ENCODE results near the gene SBF2. TPM values are rescaled to one million over a fixed set of nuclear protein-coding genes. Genes with fewer than 3 reads are reported as not detected.

The SBF2 gene
- total RNA-seq, 5 donors from 2014 or later (not counting 1 experiment from before 2014, with no cell fraction given), result 9.5 to 23.5 (median 13.0) TPM

DNA sequence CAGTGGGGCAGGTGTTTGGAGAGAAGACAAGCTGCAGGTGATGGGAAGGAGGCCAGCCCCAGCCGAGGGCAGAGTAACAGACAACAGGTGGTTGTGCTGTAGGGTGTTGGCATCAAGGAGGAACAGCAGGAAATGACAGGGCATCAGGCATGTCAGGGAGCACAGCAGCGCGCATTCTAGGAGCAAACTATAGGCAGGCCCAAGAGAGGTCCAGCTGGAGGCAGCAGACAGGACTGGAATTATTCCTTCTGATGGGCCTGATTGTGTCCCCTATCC lies 24.4 kb upstream of the SBF2 start:
- DNase-seq (no peak), ATAC-seq (replicated peaks in 1 of 4) (no peak)
- H3K4me1 ChIP-seq (ENCODE audit: control insufficient read depth in 1 of 2, extremely low read depth in 1 of 2, insufficient read depth in 2 of 2, low read length in 2 of 2), result peaks cover 0 to 2% of the 10 kb centered on the region in 2 experiments
- H3K4me1 Mint-ChIP-seq, result peaks cover 0 to 11% (median 5%) of the 10 kb centered on the region in 3 donors
- no peak overlapping the region for H3K4me3 Mint-ChIP-seq
- H3K36me3 Mint-ChIP-seq, result no peaks in the 10 kb centered on the region
- peaks cover 0 to 11% of the 10 kb centered on the region in 2 experiments for H3K27me3 ChIP-seq (replicated peaks in 1 of 2; ENCODE audit: control insufficient read depth in 2 of 2, extremely low read depth in 1 of 2, insufficient read depth in 2 of 2, low read length in 1 of 2)
- peak overlapping the region in 1 of 2 donors; percentile 6 for H3K27ac Mint-ChIP-seq
- H3K9me3 Mint-ChIP-seq, result no peaks in the 10 kb centered on the region
- POLR2A ChIA-PET, result no interaction called here
- no peaks in the 10 kb centered on the region for H3K9me3 ChIP-seq
- no peak overlapping the region for H3K27ac ChIP-seq (ENCODE audit: low read length)
- WGBS (ENCODE audit: insufficient coverage), result 78% methylated on average over 1 of the region's 3 CpGs
- H3K36me3 ChIP-seq (ENCODE audit: control insufficient read depth in 2 of 2, extremely low read depth in 1 of 2, insufficient read depth in 1 of 2, low read length in 1 of 2), result no peaks in the 10 kb centered on the region
- H3K4me3 ChIP-seq (ENCODE audit: control insufficient read depth in 1 of 2, extremely low read depth in 1 of 2, low read length in 1 of 2), result no peak overlapping the region
- H3K27me3 Mint-ChIP-seq, result peaks cover 10 to 16% of the 10 kb centered on the region in 2 donors
- CTCF ChIA-PET, result interaction anchor here in 1 of 2 donors (0.6 to 0.7 kb wide), 2 partner anchors 23 to 26 kb away, joined by 3 read pairs; no protein-coding TSS in a partner anchor

DNA sequence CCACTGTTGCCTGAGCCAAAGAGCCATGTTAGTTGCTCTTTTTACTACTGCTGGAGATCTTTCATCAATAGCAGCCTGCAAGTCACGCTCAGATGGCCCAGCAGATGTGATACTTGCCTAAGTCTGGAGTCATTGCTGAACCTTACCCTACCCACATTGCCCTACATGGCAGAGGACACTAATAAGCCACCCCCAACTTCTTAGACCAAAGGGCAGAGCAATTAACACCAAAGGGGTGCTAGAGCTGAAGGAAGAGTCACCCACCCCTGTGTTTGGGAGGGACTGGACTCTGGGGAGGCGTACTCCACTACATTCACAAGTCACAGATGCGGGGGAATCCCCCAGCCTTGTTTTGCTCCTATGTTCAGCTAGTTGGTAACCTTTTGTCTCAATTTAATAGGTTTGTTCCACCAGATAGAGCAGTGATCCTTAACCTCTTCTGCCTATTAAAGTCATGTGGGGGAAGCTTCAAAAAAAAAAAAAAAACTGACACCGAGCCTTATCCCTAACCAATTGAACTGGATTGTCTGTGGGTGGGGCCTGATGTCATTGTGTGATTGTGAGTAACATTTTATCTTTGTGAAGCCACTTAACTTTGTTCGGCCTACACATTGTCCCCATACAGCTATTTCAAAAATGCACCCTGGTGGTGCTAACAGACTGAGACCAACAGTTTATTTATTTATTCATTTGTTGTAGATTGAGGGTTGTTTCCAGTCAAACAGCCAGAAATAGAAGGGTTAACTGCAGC lies 23.9 kb upstream of the SBF2 start:
- Mint-ChIP-seq H3K4me3 (no peak overlapping the region), H3K27me3 (peaks cover 5 to 12% of the 10 kb centered on the region in 2 donors)
- POLR2A ChIA-PET, result interaction anchor here in 1 of 2 donors (0.5 to 0.6 kb wide), 2 partner anchors 8 to 327 kb away, joined by 3 to 4 read pairs; no protein-coding TSS in a partner anchor

DNA sequence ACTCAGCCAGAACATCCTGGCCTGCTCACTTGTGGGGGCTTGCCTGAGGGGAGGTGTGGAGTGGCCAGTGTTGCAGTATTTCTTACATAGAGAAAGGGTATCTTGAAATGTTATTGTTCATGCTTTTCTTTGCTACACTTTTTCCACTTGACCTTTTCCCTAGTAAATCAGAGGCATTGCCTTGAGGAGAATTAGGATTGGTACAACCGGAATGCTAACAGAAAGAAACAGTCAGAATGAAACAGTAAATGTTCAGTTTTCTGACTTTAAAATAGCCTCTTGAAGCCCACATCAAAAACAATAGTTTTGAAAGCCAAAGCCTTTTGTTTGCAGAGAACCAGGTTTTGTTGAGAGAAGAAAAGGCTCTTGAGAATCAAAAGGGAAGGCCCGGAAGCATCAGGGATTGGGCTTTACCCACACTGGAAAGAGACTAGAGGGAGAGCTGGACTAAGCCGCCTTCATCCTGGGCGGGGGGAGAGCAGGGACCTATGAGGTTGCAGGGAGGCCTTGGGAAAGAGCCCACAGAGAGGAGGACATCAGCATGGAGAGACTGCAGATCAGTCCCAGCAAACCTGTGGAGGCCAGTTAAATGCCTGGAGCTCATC lies 23.2 kb upstream of the SBF2 start:
- CTCF ChIA-PET, result interaction anchor here (0.6 to 0.8 kb wide), 4 partner anchors 11 to 782 kb away, joined by 3 to 5 read pairs (median 4); no protein-coding TSS in a partner anchor
- POLR2A ChIA-PET, result interaction anchor here in 1 of 2 donors (0.5 to 0.6 kb wide), 2 partner anchors 9 to 327 kb away, joined by 3 to 4 read pairs; no protein-coding TSS in a partner anchor
- peaks cover 0 to 9% of the 10 kb centered on the region in 2 experiments for H3K27me3 ChIP-seq (replicated peaks in 1 of 2; ENCODE audit: control insufficient read depth in 2 of 2, extremely low read depth in 1 of 2, insufficient read depth in 2 of 2, low read length in 1 of 2)
- H3K27ac Mint-ChIP-seq, result no peak overlapping the region
- no peaks in the 10 kb centered on the region for H3K36me3 ChIP-seq (ENCODE audit: control insufficient read depth in 2 of 2, extremely low read depth in 1 of 2, insufficient read depth in 1 of 2, low read length in 1 of 2)
- no peak overlapping the region for H3K4me3 ChIP-seq (ENCODE audit: control insufficient read depth in 1 of 2, extremely low read depth in 1 of 2, low read length in 1 of 2)
- no peaks in the 10 kb centered on the region for H3K4me1 ChIP-seq (ENCODE audit: control insufficient read depth in 1 of 2, extremely low read depth in 1 of 2, insufficient read depth in 2 of 2, low read length in 2 of 2)
- H3K27me3 Mint-ChIP-seq, result peaks cover 3 to 16% of the 10 kb centered on the region in 2 donors
- peaks cover 0 to 5% (median 0%) of the 10 kb centered on the region in 3 donors for H3K4me1 Mint-ChIP-seq
- H3K4me3 Mint-ChIP-seq, result no peak overlapping the region
- H3K9me3 ChIP-seq, result no peaks in the 10 kb centered on the region
- ATAC-seq (replicated peaks in 1 of 4), result no peak
- DNase-seq, result no peak
- WGBS (ENCODE audit: insufficient coverage), result 85% methylated on average over 3 of the region's 4 CpGs
- H3K27ac ChIP-seq (ENCODE audit: low read length), result no peak overlapping the region
- H3K36me3 Mint-ChIP-seq, result no peaks in the 10 kb centered on the region
- no peaks in the 10 kb centered on the region for H3K9me3 Mint-ChIP-seq

More for the DNA sequence above, 23.9 kb upstream of the SBF2 start:
- Histone ChIP-seq H3K27ac (ENCODE audit: low read length) (no peak overlapping the region), H3K4me1 (ENCODE audit: control insufficient read depth in 1 of 2, extremely low read depth in 1 of 2, insufficient read depth in 2 of 2, low read length in 2 of 2) (peaks cover 0 to 2% of the 10 kb centered on the region in 2 experiments), H3K4me3 (ENCODE audit: control insufficient read depth in 1 of 2, extremely low read depth in 1 of 2, low read length in 1 of 2) (no peak overlapping the region), H3K27me3 (replicated peaks in 1 of 2; ENCODE audit: control insufficient read depth in 2 of 2, extremely low read depth in 1 of 2, insufficient read depth in 2 of 2, low read length in 1 of 2) (peaks cover 0 to 9% of the 10 kb centered on the region in 2 experiments), H3K36me3 (ENCODE audit: control insufficient read depth in 2 of 2, extremely low read depth in 1 of 2, insufficient read depth in 1 of 2, low read length in 1 of 2) (no peaks in the 10 kb centered on the region), H3K9me3 (no peaks in the 10 kb centered on the region)
- Mint-ChIP-seq H3K4me1 (peaks cover 0 to 11% (median 4%) of the 10 kb centered on the region in 3 donors), H3K36me3 (no peaks in the 10 kb centered on the region), H3K9me3 (no peaks in the 10 kb centered on the region), H3K27ac (no peak overlapping the region)
- DNase-seq, result no peak
- ATAC-seq (replicated peaks in 1 of 4), result no peak
- CTCF ChIA-PET, result interaction anchor here in 1 of 2 donors (0.6 to 0.7 kb wide), 4 partner anchors 23 to 782 kb away, joined by 3 to 5 read pairs (median 3); no protein-coding TSS in a partner anchor
- WGBS (ENCODE audit: insufficient coverage), result no CpG with 5 or more reads among the region's 5 CpGs

DNA sequence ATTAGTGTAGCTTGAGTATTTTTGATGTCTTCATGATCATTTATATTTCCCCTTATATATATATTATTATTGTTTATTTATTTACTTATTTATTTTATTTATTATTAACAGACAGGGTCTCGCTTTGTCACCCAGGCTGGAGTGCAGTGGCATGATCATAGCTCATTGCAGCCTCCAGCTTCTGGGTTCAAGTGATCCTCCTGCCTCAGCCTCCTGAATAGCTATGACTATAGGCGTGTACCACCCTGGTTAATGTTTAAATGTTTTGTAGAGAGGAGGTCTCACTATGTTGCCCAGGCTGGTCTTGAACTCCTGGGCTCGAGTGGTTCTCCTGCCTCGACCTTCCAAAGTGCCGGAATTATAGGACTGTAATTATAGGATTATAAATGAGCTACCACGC lies 21.1 kb upstream of the SBF2 start:
- 76% methylated on average over 3 of the region's 6 CpGs for WGBS (ENCODE audit: insufficient coverage)
- no peaks in the 10 kb centered on the region for H3K9me3 Mint-ChIP-seq
- ChIA-PET CTCF (interaction anchor here (0.6 to 1.2 kb wide), 9 partner anchors 9 to 1772 kb away, joined by 3 to 5 read pairs (median 3); partner anchors contain the start of gene ADM (in 1 of the 2)), POLR2A (no interaction called here)
- H3K4me1 Mint-ChIP-seq, result peaks cover 0 to 5% (median 0%) of the 10 kb centered on the region in 3 donors
- peaks cover 9 to 29% of the 10 kb centered on the region in 2 donors for H3K27me3 Mint-ChIP-seq
- Histone ChIP-seq H3K4me3 (ENCODE audit: control insufficient read depth in 1 of 2, extremely low read depth in 1 of 2, low read length in 1 of 2) (no peak overlapping the region), H3K36me3 (ENCODE audit: control insufficient read depth in 2 of 2, extremely low read depth in 1 of 2, insufficient read depth in 1 of 2, low read length in 1 of 2) (no peaks in the 10 kb centered on the region), H3K9me3 (no peaks in the 10 kb centered on the region), H3K27ac (ENCODE audit: low read length) (no peak overlapping the region), H3K27me3 (replicated peaks in 1 of 2; ENCODE audit: control insufficient read depth in 2 of 2, extremely low read depth in 1 of 2, insufficient read depth in 2 of 2, low read length in 1 of 2) (peaks cover 0 to 13% of the 10 kb centered on the region in 2 experiments), H3K4me1 (ENCODE audit: control insufficient read depth in 1 of 2, extremely low read depth in 1 of 2, insufficient read depth in 2 of 2, low read length in 2 of 2) (no peaks in the 10 kb centered on the region)
- H3K27ac Mint-ChIP-seq, result no peak overlapping the region
- H3K36me3 Mint-ChIP-seq, result no peaks in the 10 kb centered on the region
- no peak overlapping the region for H3K4me3 Mint-ChIP-seq
- ATAC-seq (replicated peaks in 1 of 4), result no peak
- DNase-seq, result no peak

DNA sequence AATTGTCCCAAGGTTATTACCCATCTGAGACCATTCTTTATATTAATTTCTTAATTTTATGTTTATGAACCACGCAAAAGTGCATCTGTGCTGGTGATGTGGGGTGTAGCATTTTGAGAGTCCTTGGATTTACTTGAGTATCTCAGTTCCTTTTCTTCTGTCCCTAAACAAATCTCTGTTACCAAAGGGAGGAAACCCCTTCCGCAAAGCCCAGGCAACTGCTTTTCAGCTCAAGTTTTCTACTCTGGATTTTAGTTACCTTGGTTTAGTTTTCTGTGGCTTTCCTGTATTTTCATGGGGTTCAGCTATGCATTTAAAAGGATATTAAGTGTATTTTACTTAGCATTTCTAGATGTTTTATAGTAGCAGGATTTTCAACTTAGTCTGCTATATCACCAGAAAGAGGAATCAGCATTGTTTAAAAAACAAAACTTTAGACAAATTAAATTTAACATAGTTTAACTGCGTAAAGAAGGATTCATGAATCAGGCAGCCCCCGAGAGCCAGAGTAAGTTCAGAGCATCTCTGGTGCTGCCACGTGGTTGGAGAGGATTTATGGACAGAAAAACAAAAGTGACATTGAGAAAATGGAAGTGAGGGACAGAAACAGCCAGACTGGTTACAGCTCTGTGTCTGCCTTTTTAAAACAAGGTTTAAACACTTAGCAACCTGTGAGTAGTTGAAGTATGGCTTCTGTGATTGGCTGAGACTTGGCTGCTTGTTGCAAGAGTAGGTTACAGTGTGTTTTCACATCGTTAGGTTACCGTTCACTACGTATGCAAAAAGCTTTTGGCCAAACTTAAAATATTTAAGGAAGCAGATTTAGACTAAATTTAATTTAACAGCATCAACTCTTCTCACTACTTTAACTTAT lies 20.4 kb upstream of the SBF2 start:
- Mint-ChIP-seq H3K36me3 (no peaks in the 10 kb centered on the region), H3K27ac (no peak overlapping the region), H3K4me3 (no peak overlapping the region), H3K4me1 (peaks cover 0 to 5% (median 0%) of the 10 kb centered on the region in 3 donors), H3K27me3 (peaks cover 12 to 31% of the 10 kb centered on the region in 2 donors), H3K9me3 (no peaks in the 10 kb centered on the region)
- 56% methylated on average over 3 of the region's 8 CpGs for WGBS (ENCODE audit: insufficient coverage)
- H3K36me3 ChIP-seq (ENCODE audit: control insufficient read depth in 2 of 2, extremely low read depth in 1 of 2, insufficient read depth in 1 of 2, low read length in 1 of 2), result no peaks in the 10 kb centered on the region
- H3K27me3 ChIP-seq (replicated peaks in 1 of 2; ENCODE audit: control insufficient read depth in 2 of 2, extremely low read depth in 1 of 2, insufficient read depth in 2 of 2, low read length in 1 of 2), result peaks cover 0 to 13% of the 10 kb centered on the region in 2 experiments
- POLR2A ChIA-PET, result no interaction called here
- DNase-seq (peak in 8 of 35 experiments; percentile 15 to 57 (median 30)), ATAC-seq (replicated peaks in 1 of 4) (peak; percentile 56 to 96 (median 72))
- H3K4me1 ChIP-seq (ENCODE audit: control insufficient read depth in 1 of 2, extremely low read depth in 1 of 2, insufficient read depth in 2 of 2, low read length in 2 of 2), result no peaks in the 10 kb centered on the region
- H3K27ac ChIP-seq (ENCODE audit: low read length), result no peak overlapping the region
- CTCF ChIA-PET, result interaction anchor here (0.6 to 1.2 kb wide), 8 partner anchors 10 to 1773 kb away, joined by 3 to 4 read pairs (median 3); partner anchors contain the start of gene ADM (in 1 of the 2)
- H3K9me3 ChIP-seq, result no peaks in the 10 kb centered on the region
- H3K4me3 ChIP-seq (ENCODE audit: control insufficient read depth in 1 of 2, extremely low read depth in 1 of 2, low read length in 1 of 2), result no peak overlapping the region
